Gastrocnemius medialis (tissue), 4 donors: ENCODE data around the gene SORBS1.

ENCODE experiments used
- CTCF ChIP-seq, 5 experiments: fragments of 450-650 bp in 3 of 5; fragments of 200-600 bp in 2 of 5; sonication (generic) in 2 of 5; IDR thresholded peaks in 4 of 5; conservative IDR thresholded peaks in 1 of 5; 1 replicate in 4 of 5; 2 replicates in 1 of 5; pipeline ENCODE4 v1.5.1; 2016 to 2019; ENCODE audit warnings: antibody characterized with exemption in 5 of 5, mild to moderate bottlenecking in 3 of 5, moderate library complexity in 3 of 5
- POLR2A ChIP-seq, 2 donors: fragments of 450-650 bp; IDR thresholded peaks; one replicate each; pipeline ENCODE4 v1.6.1; 2017; ENCODE audit warnings: antibody characterized with exemption in 2 of 2, mild to moderate bottlenecking in 2 of 2, moderate library complexity in 2 of 2

GRCh38 chr10:95600158-95600557, 39.0 kb upstream of the SORBS1 start:
- peak in 1 of 5 experiments; percentile 9 for TF ChIP-seq CTCF (IDR thresholded peaks at IDR 0.05 in 4 of 5, conservative IDR thresholded peaks at IDR 0.05 in 1 of 5)
- no peak for TF ChIP-seq POLR2A (IDR thresholded peaks at IDR 0.05)
